Inflammatory macrophage treated with lipopolysaccharide for 4 hours (primary cell): Measurements from ENCODE around the gene KBTBD13.
A peak's percentile ranks its signal among the peaks of the same experiment; 100 is the strongest.
"Not testable (repeated sequence)": the region's sequence is repeated elsewhere in the genome, so short reads cannot be mapped to it uniquely, and the experiment has no call there.

Experiments used
- DNase-seq: peaks from one replicate; pipeline ENCODE4 v3.0.0-alpha.2; 2020

KBTBD13 gene

DNA sequence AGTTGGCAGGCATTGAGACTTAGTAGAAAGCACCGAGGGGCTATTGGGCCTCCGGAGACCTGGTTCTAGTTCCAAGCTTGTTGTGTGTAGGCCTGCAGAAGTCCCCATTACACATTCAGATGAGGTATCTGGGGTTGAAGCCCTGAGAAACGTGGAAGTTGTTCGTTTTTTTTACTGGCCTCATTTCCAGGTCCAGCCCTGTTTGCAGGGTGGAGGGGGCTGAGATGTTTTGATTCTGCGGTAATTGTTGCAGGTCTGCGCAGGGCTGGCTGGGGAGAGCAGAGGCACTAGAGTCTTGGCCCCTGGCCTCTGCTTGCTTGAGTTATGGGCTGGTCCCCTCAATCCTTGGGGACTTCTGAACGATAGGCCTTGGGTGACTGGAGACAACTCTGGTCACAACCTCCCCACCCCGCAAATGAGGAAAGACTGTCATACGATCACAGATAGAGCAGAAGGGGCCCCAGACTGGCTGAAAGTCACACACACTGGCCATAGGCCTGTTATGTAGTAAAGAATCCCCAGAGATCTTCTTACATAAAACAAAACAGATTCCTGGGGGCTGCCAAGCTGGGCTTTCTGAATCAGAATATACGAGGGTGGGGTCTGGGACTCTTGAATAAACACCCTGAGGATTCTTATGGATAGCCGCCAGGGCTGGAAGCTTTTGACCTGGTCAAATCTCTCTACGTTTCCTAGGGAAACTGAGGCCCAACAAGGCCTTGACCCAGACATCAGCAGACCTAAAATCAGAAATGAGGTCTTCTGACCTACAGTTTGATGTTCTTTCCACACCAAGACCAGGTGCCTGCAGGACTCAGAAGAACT, 15.6 kb downstream of the KBTBD13 start:
- DNase-seq, result no peak

DNA sequence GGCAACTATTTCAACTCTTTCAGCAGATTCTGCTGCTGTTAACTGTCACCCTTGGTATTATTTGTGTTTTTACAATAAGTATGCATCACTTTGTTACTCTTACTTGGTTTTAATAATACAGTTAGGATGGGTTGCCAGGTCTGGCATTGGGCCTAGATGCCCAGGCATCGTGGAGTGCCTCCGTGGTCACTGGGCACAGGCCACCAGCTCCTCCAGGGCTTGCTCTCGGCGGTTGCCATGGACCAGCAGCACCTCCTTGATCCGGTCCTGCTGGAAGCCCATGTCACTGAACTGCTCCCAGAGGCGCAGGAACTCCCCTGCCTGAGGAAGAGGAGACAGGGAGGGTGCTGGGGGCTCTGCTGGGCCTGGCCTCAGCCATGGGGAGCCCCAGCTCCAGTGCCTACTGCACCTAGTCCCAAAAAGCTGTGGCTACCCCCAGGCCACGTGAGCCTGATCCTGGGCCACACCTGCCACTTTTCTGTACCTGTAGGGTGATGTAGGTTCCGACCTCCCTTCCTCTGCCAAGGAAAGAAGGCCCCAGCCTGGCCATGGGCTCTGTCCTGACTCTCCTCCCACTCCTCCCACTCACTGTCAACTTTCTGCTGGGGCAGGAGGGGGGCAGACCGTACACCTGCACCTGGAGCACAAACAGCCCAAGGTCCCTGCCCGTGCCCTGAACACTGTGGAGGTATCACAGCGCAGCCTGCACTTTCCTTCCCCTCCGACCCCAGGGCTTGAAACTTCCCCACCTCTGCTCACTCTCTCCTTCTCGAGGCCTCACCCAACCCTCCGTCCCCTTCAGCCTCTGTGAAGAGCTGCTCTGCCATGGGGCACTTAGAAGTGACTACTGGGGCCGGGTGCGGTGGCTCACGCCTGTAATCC, 16.6 kb downstream of the KBTBD13 start:
- no peak for DNase-seq

GRCh38 chr15:65093793-65094170, 17.2 kb downstream of the KBTBD13 start:
- DNase-seq, result not testable (repeated sequence)

- DNase-seq, result no peak
Measured at GRCh38 chr15:65094294-65094995, 17.9 kb downstream of the KBTBD13 start.

- DNase-seq, result no peak
Measured at GRCh38 chr15:65095011-65095746, 18.6 kb downstream of the KBTBD13 start.

GRCh38 chr15:65095747-65096104, 19.2 kb downstream of the KBTBD13 start:
- DNase-seq, result no peak

- no peak for DNase-seq
Measured at GRCh38 chr15:65096481-65097385, 20.2 kb downstream of the KBTBD13 start.

DNA sequence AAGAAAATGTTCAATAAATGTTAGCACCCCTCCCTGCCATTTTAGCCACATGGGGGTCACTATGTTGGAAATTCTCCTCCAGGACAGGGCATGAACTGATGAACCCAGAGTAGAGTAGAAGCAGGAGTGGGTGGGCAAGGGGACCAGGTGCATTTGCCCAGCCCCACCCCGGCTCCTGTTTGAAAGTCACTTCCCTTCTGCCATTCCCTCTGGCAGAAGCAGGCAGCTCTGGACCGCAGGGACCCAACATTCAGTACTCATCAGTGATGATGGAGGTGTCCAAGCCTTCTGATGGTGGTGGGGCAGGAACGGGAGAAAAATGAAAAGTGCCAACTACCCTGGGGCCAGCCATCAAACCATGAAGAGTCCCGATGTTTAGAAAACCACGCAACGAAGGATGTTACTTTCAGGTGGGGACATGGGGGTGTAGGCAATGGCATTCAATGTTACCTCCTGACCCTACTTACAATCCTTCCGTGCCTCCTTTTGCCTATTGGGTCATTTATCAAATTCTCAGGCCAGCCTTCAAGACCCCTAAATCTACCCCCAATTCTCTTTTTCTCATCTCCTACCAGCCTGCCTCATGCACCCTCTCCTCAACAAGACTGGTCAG, 21.2 kb downstream of the KBTBD13 start:
- no peak for DNase-seq

DNA sequence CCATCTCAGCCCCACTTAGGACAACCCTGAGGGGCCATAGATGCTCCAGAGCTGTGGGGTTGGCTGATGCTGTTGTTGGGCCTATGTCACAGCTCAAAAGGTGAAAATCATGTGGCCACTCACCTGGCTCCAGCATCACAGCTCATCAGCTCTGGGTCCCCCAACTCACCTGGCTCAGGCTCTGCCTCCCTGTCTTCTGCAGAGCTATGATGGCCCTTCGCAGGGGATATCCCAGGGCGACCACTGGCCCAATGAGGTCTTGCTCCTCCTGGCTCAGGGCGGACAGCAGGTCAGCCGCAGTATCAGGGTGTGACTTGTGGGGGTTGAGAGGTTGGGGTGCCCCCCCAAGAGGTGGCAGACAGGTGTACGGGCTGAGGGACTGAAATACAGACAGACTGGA, 22.8 kb downstream of the KBTBD13 start:
- DNase-seq, result no peak

- DNase-seq, result not testable (repeated sequence)
Measured at GRCh38 chr15:65099801-65100200, 23.3 kb downstream of the KBTBD13 start.

GRCh38 chr15:65100442-65100841, 23.9 kb downstream of the KBTBD13 start:
- no peak for DNase-seq

DNA sequence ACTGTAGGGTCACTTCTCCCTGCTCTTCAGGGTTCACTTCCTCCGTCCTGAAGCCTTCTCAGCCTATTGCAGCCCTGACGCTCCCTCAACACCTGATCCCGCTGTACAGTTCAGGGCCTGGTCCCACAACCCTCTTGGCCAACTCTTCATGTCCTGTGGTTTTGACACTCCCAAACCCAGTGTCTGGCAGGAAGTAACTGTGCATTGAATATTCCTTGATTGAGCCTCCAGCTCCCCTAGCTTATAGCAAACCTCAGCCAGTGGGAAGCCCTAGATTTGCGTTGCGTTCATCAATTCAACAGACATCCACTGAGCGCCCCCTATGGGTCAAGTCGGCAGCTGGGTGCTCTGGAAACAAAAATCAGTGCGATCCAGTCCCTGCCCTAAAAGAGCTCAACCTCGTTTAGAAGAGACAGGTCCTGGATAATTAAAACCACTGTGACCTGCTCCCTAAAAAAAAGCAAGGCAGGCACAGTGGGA, 24.9 kb downstream of the KBTBD13 start:
- DNase-seq, result peak; percentile 68

DNA sequence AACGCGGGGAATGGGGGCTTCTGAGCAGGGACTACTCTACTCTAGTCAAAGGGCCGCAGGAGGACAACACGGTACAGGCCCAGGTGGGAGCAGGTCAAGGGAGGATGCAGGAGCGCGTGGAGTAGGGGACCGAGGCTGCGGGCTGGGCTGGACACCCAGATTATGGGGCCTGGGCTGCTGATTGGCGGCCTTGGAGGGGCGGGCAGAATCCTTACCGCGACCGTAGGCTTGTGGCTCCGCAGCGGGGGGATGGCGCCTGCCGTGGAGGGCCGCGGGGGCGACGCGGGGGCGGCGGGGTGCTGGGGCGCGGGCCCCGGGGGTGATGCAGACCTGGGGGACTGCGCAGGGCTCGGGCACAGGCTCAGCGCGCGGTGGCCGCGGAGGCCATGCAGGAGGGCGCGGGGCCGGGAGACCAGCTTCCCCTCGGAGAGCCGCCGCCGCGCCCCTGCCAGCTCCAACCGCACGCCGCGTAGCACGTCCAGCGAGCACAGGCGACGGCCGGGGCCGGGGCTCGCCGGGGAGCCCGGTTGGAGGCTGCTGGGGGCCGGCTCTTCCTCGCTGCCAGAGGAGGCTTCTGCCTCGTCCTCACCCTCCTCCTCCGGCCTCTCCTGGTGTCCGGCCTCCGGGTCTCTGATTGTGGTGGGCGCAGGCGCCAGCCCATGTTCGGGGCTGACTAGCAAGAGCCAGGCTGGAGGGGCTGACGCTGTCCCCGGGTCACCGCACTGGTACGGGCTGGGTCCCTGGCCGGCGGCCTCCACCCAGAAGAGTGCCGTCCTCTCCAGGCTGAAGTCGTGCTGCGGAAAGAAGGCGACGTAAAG, 25.6 kb downstream of the KBTBD13 start:
- DNase-seq, result no peak

DNA sequence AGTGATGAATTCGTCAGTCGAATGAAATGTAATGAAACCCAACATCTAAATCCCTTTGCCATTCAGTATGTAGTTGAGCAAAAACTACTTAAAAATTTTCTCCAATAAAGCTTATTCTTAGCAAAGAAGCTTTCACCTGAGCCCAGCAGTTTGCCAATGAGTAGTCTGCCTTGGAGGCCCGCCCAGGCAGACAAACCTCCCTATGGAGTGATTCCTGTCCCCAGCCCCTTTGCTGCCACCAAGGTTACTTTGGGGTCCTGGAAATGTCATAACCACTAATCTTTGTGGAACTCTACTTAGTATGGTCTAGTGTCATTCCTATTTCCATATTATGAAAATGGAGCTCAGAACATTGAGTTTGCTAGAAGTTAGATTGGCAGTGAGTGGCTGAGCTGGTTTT, 26.4 kb downstream of the KBTBD13 start:
- DNase-seq, result no peak

- no peak for DNase-seq
Measured at GRCh38 chr15:65105038-65105437, 28.5 kb downstream of the KBTBD13 start.

GRCh38 chr15:65106011-65106590, 29.6 kb downstream of the KBTBD13 start:
- DNase-seq, result no peak

- DNase-seq, result no peak
Measured at GRCh38 chr15:65110676-65111292, 34.2 kb downstream of the KBTBD13 start.

DNA sequence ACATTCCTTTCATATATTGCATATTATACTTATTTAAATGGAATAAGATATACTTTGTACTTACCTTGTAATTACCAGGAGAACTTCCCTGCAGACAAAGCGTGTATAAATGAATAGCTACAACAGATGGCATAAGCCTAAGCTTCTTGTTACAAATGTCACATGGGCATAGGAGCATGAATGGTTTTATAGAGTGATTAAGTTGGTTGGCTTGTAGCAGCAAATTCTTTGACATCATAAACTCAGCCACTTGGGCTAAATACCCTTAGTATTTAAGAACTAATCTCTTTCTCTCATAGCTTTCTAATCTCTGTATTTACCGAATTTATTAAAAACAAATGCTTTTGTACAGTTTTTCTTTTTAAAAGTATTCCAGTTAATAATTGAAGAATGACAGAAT, 38.5 kb downstream of the KBTBD13 start, which contains the start of gene UBAP1L:
Gene UBAP1L, minus strand, starts transcription at position 115 of the 400 bp plus-strand sequence. CDS start 8,985 bp downstream, outside the sequence.
- no peak for DNase-seq

DNA sequence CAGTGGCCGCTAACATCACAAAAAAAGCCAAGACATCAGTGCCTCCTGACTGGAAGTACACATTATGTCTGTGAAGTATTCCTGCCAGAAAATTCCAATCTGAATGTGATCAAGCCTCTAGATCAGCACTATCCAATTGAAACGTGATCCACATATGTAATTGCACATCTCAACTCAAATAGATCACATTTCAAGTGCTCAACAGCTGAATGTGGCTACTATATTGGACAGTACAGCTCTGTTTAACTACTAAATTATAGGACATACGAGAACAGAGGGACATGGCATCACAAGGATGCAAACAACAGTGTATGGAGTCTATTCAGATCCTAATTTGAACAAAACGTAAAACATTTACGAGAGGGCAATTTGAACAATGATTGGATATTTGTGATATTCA, 39.0 kb downstream of the KBTBD13 start:
- no peak for DNase-seq
